Activated CD4-positive, alpha-beta T cell treated with anti-CD3 and anti-CD28 coated beads, Interleukin-2, amount 10 ng/mL, durations not matched to agents 24 days and 14 days (primary cell): ENCODE results near the gene ATRAID. TPM values are rescaled to one million over a fixed set of nuclear protein-coding genes. Genes with fewer than 3 reads are reported as not detected.
"Not testable (repeated sequence)": the region's sequence is repeated elsewhere in the genome, so short reads cannot be mapped to it uniquely, and the experiment has no call there.

Experiments
- DNase-seq: peaks from one replicate; pipeline ENCODE4 v3.0.0; 2022
- H3K27ac Mint-ChIP-seq: one replicate; pipeline ENCODE4 v1.8.0; 2022; ENCODE audit warnings: mild to moderate bottlenecking, mixed read lengths
- H3K27me3 Mint-ChIP-seq: one replicate; pipeline ENCODE4 v1.8.0; 2022; ENCODE audit warnings: mixed read lengths
- H3K36me3 Mint-ChIP-seq: one replicate; pipeline ENCODE4 v1.8.0; 2022; ENCODE audit warnings: low read depth, mild to moderate bottlenecking, mixed read lengths
- H3K4me1 Mint-ChIP-seq: one replicate; pipeline ENCODE4 v1.8.0; 2021; ENCODE audit warnings: mixed read lengths
- H3K4me3 Mint-ChIP-seq: one replicate; pipeline ENCODE4 v1.8.0; 2022; ENCODE audit warnings: mild to moderate bottlenecking, moderate library complexity, mixed read lengths
- H3K9me3 Mint-ChIP-seq: one replicate; pipeline ENCODE4 v1.8.0; 2021; ENCODE audit warnings: mixed read lengths
- intact Hi-C: fragments of 100-400 bp; cut with micrococcal nuclease; formaldehyde crosslinking; loops from one replicate; pipeline ENCODE4 v1.15.1; 2023
- total RNA-seq: library from RNA; stranded (reverse); gene quantifications from 2 replicates; pipeline ENCODE4 v1.2.3, GENCODE V29; 2022

ATRAID gene
- total RNA-seq, 1 donor from 2014 or later, result 120 TPM

- Mint-ChIP-seq H3K9me3 (no peaks in the 10 kb centered on the region), H3K4me1 (peaks cover 3% of the 10 kb centered on the region), H3K4me3 (no peak overlapping the region), H3K27ac (no peak overlapping the region), H3K27me3 (peaks cover 37% of the 10 kb centered on the region), H3K36me3 (no peaks in the 10 kb centered on the region)
- intact Hi-C loops, result loop anchor here (10.0 kb wide), 1 partner anchor 338 kb away; the partner anchor contains the start of gene DPYSL5
- DNase-seq, result no peak
Observed at GRCh38 chr2:27182346-27182745, 29.5 kb upstream of the ATRAID start.

- intact Hi-C loops, result loop anchor here (10.0 kb wide), 1 partner anchor 339 kb away; the partner anchor contains the start of gene DPYSL5
- peaks cover 3% of the 10 kb centered on the region for H3K4me1 Mint-ChIP-seq
- no peak overlapping the region for H3K4me3 Mint-ChIP-seq
- H3K27me3 Mint-ChIP-seq, result peaks cover 34% of the 10 kb centered on the region
- H3K27ac Mint-ChIP-seq, result no peak overlapping the region
- H3K36me3 Mint-ChIP-seq, result no peaks in the 10 kb centered on the region
- H3K9me3 Mint-ChIP-seq, result no peaks in the 10 kb centered on the region
- no peak for DNase-seq
Observed at GRCh38 chr2:27184115-27184514, 27.7 kb upstream of the ATRAID start.

- H3K27me3 Mint-ChIP-seq, result peaks cover 31% of the 10 kb centered on the region
- H3K4me1 Mint-ChIP-seq, result peaks cover 2% of the 10 kb centered on the region
- H3K27ac Mint-ChIP-seq, result no peak overlapping the region
- no peak for DNase-seq
- H3K36me3 Mint-ChIP-seq, result no peaks in the 10 kb centered on the region
- no peaks in the 10 kb centered on the region for H3K9me3 Mint-ChIP-seq
- H3K4me3 Mint-ChIP-seq, result no peak overlapping the region
- intact Hi-C loops, result loop anchor here (10.0 kb wide), 1 partner anchor 341 kb away; the partner anchor contains the start of gene DPYSL5
Observed at GRCh38 chr2:27185331-27186026, 26.4 kb upstream of the ATRAID start.

GRCh38 chr2:27186613-27187345 is 25.1 kb upstream of the ATRAID start:
- Mint-ChIP-seq H3K9me3 (no peaks in the 10 kb centered on the region), H3K4me3 (no peak overlapping the region), H3K27ac (no peak overlapping the region), H3K27me3 (peaks cover 30% of the 10 kb centered on the region), H3K36me3 (no peaks in the 10 kb centered on the region), H3K4me1 (peaks cover 2% of the 10 kb centered on the region)
- intact Hi-C loops, result loop anchor here (10.0 kb wide), 1 partner anchor 342 kb away; the partner anchor contains the start of gene DPYSL5
- no peak for DNase-seq

- H3K36me3 Mint-ChIP-seq, result no peaks in the 10 kb centered on the region
- H3K27me3 Mint-ChIP-seq, result peaks cover 24% of the 10 kb centered on the region
- no peaks in the 10 kb centered on the region for H3K4me1 Mint-ChIP-seq
- no peaks in the 10 kb centered on the region for H3K9me3 Mint-ChIP-seq
- intact Hi-C loops, result loop anchor here (10.0 kb wide), 1 partner anchor 345 kb away; the partner anchor contains the start of gene DPYSL5
- H3K4me3 Mint-ChIP-seq, result no peak overlapping the region
- DNase-seq, result no peak
- no peak overlapping the region for H3K27ac Mint-ChIP-seq
Observed at GRCh38 chr2:27189989-27190388, 21.9 kb upstream of the ATRAID start.

- H3K27me3 Mint-ChIP-seq, result peaks cover 20% of the 10 kb centered on the region
- intact Hi-C loops, result loop anchor here (1.0 kb wide), 2 partner anchors 93 to 230 kb away; no protein-coding TSS in a partner anchor
- H3K9me3 Mint-ChIP-seq, result no peaks in the 10 kb centered on the region
- DNase-seq, result peak; percentile 86
- H3K27ac Mint-ChIP-seq, result no peak overlapping the region
- no peaks in the 10 kb centered on the region for H3K36me3 Mint-ChIP-seq
- no peak overlapping the region for H3K4me3 Mint-ChIP-seq
- H3K4me1 Mint-ChIP-seq, result no peaks in the 10 kb centered on the region
Observed at GRCh38 chr2:27191070-27191829, 20.6 kb upstream of the ATRAID start.

- H3K4me1 Mint-ChIP-seq, result no peaks in the 10 kb centered on the region
- intact Hi-C loops, result no loop called here
- no peak overlapping the region for H3K4me3 Mint-ChIP-seq
- H3K27me3 Mint-ChIP-seq, result peaks cover 11% of the 10 kb centered on the region
- peaks cover 12% of the 10 kb centered on the region for H3K36me3 Mint-ChIP-seq
- no peak overlapping the region for H3K27ac Mint-ChIP-seq
- no peak for DNase-seq
- no peaks in the 10 kb centered on the region for H3K9me3 Mint-ChIP-seq
Observed at GRCh38 chr2:27194538-27195354, 17.1 kb upstream of the ATRAID start.

GRCh38 chr2:27195799-27196198 is 16.0 kb upstream of the ATRAID start:
- H3K27ac Mint-ChIP-seq, result not testable (repeated sequence)

GRCh38 chr2:27198068-27198467 is 13.8 kb upstream of the ATRAID start:
- H3K27ac Mint-ChIP-seq, intact Hi-C loops, DNase-seq, H3K4me1 Mint-ChIP-seq, H3K4me3 Mint-ChIP-seq, H3K27me3 Mint-ChIP-seq, H3K9me3 Mint-ChIP-seq: not testable (repeated sequence)
- peaks cover 28% of the 10 kb centered on the region for H3K36me3 Mint-ChIP-seq

More at GRCh38 chr2:27195799-27196198, 16.0 kb upstream of the ATRAID start:
- H3K4me1 Mint-ChIP-seq, H3K9me3 Mint-ChIP-seq, H3K4me3 Mint-ChIP-seq, intact Hi-C loops, DNase-seq: not testable (repeated sequence)
- H3K27me3 Mint-ChIP-seq, result peaks cover 11% of the 10 kb centered on the region
- peaks cover 19% of the 10 kb centered on the region for H3K36me3 Mint-ChIP-seq

GRCh38 chr2:27198627-27199026 is 13.2 kb upstream of the ATRAID start:
- Mint-ChIP-seq H3K4me1 (peaks cover 4% of the 10 kb centered on the region), H3K27me3 (peaks cover 3% of the 10 kb centered on the region), H3K9me3 (no peaks in the 10 kb centered on the region), H3K4me3 (no peak overlapping the region), H3K36me3 (peaks cover 34% of the 10 kb centered on the region), H3K27ac (no peak overlapping the region)
- no peak for DNase-seq
- intact Hi-C loops, result no loop called here

- H3K4me1 Mint-ChIP-seq, result peaks cover 4% of the 10 kb centered on the region
- no peak overlapping the region for H3K27ac Mint-ChIP-seq
- no peak for DNase-seq
- H3K27me3 Mint-ChIP-seq, result peaks cover 3% of the 10 kb centered on the region
- H3K36me3 Mint-ChIP-seq, result peaks cover 34% of the 10 kb centered on the region
- no peaks in the 10 kb centered on the region for H3K9me3 Mint-ChIP-seq
- intact Hi-C loops, result no loop called here
- H3K4me3 Mint-ChIP-seq, result no peak overlapping the region
Observed at GRCh38 chr2:27199241-27199640, 12.6 kb upstream of the ATRAID start.

- peaks cover 13% of the 10 kb centered on the region for H3K4me1 Mint-ChIP-seq
- no peak overlapping the region for H3K4me3 Mint-ChIP-seq
- peaks cover 53% of the 10 kb centered on the region for H3K36me3 Mint-ChIP-seq
- no peak for DNase-seq
- intact Hi-C loops, result no loop called here
- no peaks in the 10 kb centered on the region for H3K27me3 Mint-ChIP-seq
- no peaks in the 10 kb centered on the region for H3K9me3 Mint-ChIP-seq
- no peak overlapping the region for H3K27ac Mint-ChIP-seq
Observed at GRCh38 chr2:27201675-27202074, 10.2 kb upstream of the ATRAID start.

- intact Hi-C loops, result no loop called here
- no peaks in the 10 kb centered on the region for H3K9me3 Mint-ChIP-seq
- H3K4me3 Mint-ChIP-seq, result no peak overlapping the region
- peaks cover 61% of the 10 kb centered on the region for H3K36me3 Mint-ChIP-seq
- DNase-seq, result peak; percentile 55
- H3K4me1 Mint-ChIP-seq, result peaks cover 16% of the 10 kb centered on the region
- H3K27ac Mint-ChIP-seq, result no peak overlapping the region
- no peaks in the 10 kb centered on the region for H3K27me3 Mint-ChIP-seq
Observed at GRCh38 chr2:27202854-27203253, 9.0 kb upstream of the ATRAID start.
